GM12873 (cell line): ENCODE results near the gene TGIF2.

Experiments
- TF ChIP-seq, protein P1 (sequence below): IDR thresholded peaks from 2 replicates; pipeline ENCODE4 v1.5.1; 2012; ENCODE audit warnings: low read depth, mild to moderate bottlenecking, moderate library complexity, low read length, control low read depth; ENCODE audit not compliant: insufficient read depth; ENCODE audit errors: missing control alignments

The TGIF2 gene

DNA sequence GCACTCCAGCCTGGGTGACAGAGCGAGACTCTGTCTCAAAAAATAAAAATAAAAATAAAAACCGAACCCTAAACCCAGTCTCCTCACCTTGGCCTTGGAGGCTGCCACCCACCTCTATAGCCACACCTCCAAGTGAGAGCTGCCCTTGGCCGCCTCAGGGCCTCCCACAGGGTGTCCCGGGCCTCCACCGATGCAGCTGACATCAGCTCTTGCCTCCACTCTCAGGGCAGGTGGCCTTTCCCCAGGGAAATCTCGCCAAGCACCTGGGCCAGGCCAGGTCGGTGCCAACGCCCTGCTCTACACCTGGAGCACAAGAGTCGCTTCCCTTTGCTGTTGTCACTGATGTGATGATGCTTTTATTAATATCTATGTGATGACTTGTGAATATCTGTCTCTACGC is 41.0 kb upstream of the TGIF2 start:
- TF ChIP-seq, protein P1, sequence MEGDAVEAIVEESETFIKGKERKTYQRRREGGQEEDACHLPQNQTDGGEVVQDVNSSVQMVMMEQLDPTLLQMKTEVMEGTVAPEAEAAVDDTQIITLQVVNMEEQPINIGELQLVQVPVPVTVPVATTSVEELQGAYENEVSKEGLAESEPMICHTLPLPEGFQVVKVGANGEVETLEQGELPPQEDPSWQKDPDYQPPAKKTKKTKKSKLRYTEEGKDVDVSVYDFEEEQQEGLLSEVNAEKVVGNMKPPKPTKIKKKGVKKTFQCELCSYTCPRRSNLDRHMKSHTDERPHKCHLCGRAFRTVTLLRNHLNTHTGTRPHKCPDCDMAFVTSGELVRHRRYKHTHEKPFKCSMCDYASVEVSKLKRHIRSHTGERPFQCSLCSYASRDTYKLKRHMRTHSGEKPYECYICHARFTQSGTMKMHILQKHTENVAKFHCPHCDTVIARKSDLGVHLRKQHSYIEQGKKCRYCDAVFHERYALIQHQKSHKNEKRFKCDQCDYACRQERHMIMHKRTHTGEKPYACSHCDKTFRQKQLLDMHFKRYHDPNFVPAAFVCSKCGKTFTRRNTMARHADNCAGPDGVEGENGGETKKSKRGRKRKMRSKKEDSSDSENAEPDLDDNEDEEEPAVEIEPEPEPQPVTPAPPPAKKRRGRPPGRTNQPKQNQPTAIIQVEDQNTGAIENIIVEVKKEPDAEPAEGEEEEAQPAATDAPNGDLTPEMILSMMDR, result no peak

DNA sequence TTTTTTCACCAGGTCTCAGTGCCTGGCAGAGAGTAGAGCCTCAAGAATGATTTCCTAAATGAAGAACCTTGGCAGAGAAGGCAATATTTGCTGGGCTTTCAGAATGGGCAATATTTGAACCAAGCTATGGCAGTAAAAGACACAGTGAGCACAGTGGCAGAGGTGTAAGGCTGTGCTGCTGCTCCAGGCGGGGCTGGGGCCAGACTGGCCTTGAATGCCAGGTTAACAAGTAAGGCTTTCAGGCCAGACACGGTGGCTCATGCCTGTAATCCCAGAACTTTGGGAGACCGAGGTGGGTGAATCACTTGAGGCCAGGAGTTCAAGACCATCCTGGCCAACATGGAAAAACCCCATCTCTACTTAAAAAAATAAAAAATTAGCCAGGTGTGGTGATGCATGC is 40.6 kb upstream of the TGIF2 start:
- TF ChIP-seq, protein P1, result no peak

DNA sequence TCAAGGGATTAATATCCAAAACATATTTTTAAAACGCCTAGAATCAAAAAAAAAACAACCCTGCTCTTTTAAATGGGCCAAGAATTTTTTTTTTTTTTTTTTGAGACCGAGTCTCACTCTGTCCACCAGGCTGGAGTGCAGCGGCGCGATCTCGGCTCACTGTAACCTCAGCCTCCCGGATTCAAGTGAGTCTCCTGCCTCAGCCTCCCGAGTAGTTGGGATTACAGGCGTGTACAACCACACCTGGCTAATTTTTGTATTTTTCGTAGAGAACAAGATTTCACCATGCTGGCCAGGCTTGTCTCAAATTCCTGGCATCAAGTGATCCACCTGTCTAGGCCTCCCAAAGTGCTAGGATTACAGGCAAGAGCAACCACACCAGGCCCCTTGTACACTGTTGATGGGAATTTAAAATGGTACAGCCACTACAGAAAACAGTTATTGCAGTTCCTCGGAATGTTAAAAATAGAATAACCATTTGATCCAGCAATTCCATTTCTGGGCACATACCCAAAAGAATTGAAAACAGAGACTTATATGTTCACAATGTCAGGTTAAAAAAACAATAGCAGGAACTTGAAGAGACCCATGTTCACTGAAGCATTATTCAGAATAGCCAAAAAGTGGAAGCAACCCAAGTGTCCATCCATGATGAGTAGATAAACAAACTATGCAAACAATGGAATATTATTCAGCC is 35.2 kb upstream of the TGIF2 start:
- TF ChIP-seq, protein P1, result no peak

DNA sequence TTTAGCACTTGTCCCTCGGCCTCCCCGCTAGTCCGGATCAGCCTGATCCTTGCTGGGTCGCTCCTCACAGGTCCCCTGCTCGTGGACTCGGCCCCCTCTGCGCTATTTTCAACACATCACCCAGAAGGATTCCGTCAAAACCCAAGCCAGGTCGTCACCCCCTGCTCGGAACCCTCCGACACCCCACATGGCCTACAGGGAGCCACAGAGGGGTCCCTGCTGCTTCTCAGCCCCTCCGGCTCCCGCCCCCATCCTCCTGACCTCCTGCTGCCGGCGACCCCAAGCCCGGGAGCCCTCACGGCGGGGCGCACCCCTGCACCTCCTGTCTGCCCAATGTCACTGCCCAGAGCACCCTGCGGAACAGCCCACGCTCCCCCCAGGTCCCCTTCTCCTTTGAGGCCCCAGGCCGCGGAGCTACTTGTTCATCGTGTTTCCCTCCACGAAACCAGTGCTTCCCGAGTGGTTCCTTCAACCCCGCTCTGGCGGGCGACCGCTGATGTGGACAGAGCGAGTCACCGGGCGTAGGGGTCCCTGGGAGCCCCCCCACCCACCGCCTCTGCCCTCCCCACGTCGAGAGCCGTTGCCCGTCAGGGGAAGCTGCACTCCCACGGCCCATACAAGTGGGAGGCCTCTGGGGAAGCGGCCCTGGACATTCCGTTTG is 32.7 kb upstream of the TGIF2 start:
- TF ChIP-seq, protein P1, result no peak

DNA sequence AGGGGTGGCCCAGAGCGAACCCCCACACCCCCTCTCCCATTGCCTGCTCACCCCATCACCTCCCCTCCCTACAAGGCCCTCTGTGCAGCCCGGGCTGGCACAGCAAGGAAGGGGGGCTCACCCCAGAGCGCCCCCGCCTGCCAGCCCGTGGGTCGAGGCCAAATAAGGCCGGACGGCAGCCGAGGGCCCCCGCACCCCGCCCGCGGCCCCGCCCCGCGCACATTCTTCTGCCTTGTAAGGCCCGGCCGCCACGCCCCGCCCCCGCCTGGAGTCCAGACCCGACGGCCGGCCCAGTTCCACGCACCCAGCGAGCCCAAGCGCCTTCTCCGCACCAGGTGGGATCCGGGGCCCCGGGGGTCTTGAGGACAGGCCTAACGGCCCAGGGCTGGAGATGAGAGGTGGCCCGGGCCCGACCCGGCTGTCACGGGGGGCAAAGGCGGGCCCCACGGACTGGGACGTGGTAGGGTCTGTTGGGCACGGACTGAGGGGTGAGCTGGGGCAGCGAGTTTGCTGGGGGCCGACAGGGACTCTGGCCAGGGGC is 32.1 kb upstream of the TGIF2 start, which contains the start of gene MYL9:
Gene MYL9, plus strand, starts transcription at position 293 of the 541 bp plus-strand sequence. CDS start 3,366 bp downstream, outside the sequence.
- TF ChIP-seq, protein P1, result no peak

DNA sequence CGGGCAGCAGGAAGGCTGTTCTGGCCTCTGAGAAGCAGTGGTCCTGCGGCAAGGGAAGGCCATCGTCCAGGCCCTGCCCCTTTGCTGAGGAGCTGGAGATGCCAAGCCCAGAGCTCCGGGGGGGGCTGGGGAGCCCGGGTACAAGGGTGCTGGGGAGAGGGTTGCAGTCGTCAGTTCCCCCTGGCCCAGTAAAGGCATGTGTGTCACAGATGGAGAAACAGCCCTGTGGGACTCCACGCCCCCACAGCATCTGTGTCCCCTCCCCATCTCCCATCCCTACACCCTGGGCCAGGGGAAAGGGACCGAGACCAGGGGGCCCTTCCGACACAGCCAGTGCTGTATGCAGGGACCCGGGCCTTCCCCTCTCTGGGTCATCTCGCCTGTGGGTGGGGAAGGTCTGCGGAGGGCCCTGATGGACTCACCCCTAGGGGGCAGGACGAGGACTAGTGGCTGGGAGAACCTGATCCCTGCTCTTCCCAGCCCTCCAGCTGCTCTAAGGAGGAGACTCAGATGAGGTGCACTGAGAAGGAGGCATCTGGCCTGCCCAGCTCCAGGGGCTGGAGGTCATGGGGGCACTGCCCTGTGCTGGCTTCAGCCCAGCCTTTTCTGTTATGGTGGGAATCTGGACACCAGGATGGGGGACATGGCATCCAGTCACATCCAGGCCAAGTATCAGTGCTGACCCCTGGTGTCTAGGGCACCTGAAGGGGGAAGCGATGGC is 31.5 kb upstream of the TGIF2 start:
- TF ChIP-seq, protein P1, result peak; percentile 42

DNA sequence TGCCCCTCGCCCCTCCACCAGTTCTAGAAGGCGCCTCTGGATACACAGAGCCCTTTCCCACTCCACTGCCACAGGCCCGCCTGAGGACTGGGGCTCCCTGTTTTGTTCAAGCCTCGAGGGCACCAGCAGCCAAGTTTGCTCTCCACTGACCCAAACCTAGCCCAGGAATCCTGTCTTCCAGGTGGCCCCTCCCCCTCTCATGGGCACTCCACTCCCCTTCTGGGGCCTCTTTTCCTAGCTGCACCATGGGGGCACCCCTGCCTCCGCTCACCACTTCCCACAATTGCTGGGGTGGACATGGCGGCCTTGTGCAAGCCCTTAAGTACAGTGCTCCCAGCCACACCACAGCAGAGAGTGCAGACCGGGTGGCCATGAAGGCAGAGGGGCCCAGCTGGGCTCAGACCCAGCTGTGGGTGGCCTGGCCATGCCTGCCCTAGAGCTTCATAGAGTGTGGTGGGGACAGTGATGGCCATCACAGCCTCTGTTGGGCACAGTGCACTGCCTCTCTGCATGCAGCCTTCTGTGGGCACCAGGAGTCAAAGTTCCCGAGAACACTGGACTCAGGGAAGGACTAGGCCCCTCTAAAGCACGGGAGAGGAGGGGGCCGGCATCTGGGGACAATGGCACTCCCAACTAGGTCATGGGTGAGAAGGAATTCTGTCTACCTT is 30.7 kb upstream of the TGIF2 start:
- TF ChIP-seq, protein P1, result no peak
